SH-SY5Y (cell line): ENCODE results near the gene VSX1.

Experiments used
- GATA2 ChIP-seq: IDR thresholded peaks from 2 replicates; pipeline ENCODE4 v1.6.1; 2011; ENCODE audit warnings: mild to moderate bottlenecking, low read depth, low read length
- GATA3 ChIP-seq: IDR thresholded peaks from 2 replicates; pipeline ENCODE4 v1.6.1; 2011; ENCODE audit warnings: low read depth, mild to moderate bottlenecking, low read length, moderate library complexity

- TF ChIP-seq GATA2 = no peak
- TF ChIP-seq GATA3 = no peak
Observed at GRCh38 chr20:25125636-25126035, 43.7 kb upstream of the VSX1 start.
